Left ventricle myocardium inferior (tissue), 1 donor: ENCODE measurements around the gene NCAPG. TPM values are rescaled to one million over a fixed set of nuclear protein-coding genes. Genes with fewer than 3 reads are reported as not detected.

Experiments
- DNase-seq: peaks from one replicate; pipeline ENCODE4 v3.0.0-alpha.2; 2020
- H3K27ac ChIP-seq: fragments of 200-600 bp; replicated peaks from 2 replicates; pipeline ENCODE4 v1.8.0; 2021
- H3K27me3 ChIP-seq: fragments of 200-600 bp; 2 replicates; pipeline ENCODE4 v1.8.0; 2021; ENCODE audit warnings: low read depth
- H3K36me3 ChIP-seq: fragments of 200-600 bp; 2 replicates; pipeline ENCODE4 v1.8.0; 2021
- H3K4me1 ChIP-seq: fragments of 200-600 bp; 2 replicates; pipeline ENCODE4 v1.8.0; 2021
- H3K4me3 ChIP-seq: fragments of 200-600 bp; 2 replicates; pipeline ENCODE4 v1.8.0; 2021; ENCODE audit warnings: mild to moderate bottlenecking, moderate library complexity
- H3K9me3 ChIP-seq: fragments of 200-600 bp; replicated peaks from 2 replicates; pipeline ENCODE4 v1.8.0; 2021
- intact Hi-C: fragments of 100-400 bp; cut with micrococcal nuclease; formaldehyde crosslinking; loops from one replicate; pipeline ENCODE4 v1.11.0; 2022
- long read RNA-seq: library from polyadenylated mRNA; unstranded; transcript quantifications from one replicate; pipeline ENCODE4 v2.0.0, GENCODE V29; 2021
- total RNA-seq: library from RNA; stranded (reverse); fragmentation: NEBNext Ultra II Directional; extraction: Animal tissue kit (Norgen Biotek cat#: 25700); gene quantifications from one replicate; pipeline ENCODE4 v1.2.1, GENCODE V29; 2021
- TF ChIP-seq, protein P1 (sequence below): fragments of 200-600 bp; IDR thresholded peaks from 2 replicates; pipeline ENCODE4 v1.8.0; 2021; ENCODE audit warnings: antibody characterized with exemption, mild to moderate bottlenecking, borderline replicate concordance
- donor health status: DM: no; HTN: yes; CAD: no; lungs with severe emphysema.

Gene NCAPG, protein sequence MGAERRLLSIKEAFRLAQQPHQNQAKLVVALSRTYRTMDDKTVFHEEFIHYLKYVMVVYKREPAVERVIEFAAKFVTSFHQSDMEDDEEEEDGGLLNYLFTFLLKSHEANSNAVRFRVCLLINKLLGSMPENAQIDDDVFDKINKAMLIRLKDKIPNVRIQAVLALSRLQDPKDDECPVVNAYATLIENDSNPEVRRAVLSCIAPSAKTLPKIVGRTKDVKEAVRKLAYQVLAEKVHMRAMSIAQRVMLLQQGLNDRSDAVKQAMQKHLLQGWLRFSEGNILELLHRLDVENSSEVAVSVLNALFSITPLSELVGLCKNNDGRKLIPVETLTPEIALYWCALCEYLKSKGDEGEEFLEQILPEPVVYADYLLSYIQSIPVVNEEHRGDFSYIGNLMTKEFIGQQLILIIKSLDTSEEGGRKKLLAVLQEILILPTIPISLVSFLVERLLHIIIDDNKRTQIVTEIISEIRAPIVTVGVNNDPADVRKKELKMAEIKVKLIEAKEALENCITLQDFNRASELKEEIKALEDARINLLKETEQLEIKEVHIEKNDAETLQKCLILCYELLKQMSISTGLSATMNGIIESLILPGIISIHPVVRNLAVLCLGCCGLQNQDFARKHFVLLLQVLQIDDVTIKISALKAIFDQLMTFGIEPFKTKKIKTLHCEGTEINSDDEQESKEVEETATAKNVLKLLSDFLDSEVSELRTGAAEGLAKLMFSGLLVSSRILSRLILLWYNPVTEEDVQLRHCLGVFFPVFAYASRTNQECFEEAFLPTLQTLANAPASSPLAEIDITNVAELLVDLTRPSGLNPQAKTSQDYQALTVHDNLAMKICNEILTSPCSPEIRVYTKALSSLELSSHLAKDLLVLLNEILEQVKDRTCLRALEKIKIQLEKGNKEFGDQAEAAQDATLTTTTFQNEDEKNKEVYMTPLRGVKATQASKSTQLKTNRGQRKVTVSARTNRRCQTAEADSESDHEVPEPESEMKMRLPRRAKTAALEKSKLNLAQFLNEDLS
- total RNA-seq: 0.38 TPM
- long read RNA-seq, full-length matches to known transcripts: 1 of 2 reads
- long read RNA-seq, partial matches to known transcripts: 0 of 2 reads
- long read RNA-seq, other reads (novel, unspliced or antisense): 1 of 2 reads

DNA sequence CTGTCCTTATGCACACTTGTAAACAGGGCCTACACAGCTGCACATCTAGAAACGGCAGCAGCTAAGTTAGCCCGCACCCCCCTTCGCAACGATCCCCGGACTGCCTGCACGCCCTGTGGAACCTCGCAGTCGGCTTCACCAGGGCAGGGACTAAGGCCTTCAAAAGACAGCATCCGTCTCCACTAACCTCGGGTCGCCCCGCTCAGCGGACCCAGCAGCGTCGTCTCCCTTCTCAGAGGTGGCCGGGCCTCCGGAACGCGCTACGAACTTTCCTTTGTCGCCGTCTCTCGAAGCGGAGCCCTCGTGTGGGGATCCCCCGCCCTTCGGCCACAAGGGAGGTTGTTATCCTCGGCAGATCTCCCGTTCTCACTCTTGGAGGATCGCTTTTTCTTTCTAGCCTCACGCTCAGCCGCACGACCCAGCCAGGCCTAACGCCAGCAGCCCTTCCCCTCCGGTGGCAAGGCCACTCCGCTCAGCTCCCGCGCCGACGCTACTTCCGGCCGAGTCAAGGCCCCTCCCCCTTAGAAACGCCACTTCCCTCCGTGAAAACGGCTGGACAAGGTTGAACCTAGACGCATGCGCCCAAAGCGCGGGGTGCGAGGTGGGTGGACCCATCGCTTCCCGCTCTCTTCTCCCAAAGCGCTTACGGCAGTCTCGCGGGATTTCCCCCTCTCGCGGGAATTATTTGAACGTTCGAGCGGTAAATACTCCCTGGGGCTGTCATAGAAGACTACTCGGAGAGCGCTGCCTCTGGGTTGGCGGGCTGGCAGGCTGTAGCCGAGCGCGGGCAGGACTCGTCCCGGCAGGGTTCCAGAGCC lies at the start of gene NCAPG, which contains the start of gene DCAF16:
TSS of gene NCAPG (plus strand) at position 720 of the 818 bp plus-strand sequence. CDS start 99 bp downstream, outside the sequence.
TSS of gene DCAF16 (minus strand) at position 498 of the 818 bp plus-strand sequence. CDS start 6,616 bp downstream, outside the sequence.
- intact Hi-C loops: no loop called here
- no peaks in the 10 kb centered on the region for H3K9me3 ChIP-seq
- peak; percentile 99 for DNase-seq
- peak within 1 kb of the TSS; percentile 82 for H3K4me3 ChIP-seq
- H3K27ac ChIP-seq: peak within 1 kb of the TSS; percentile 97
- H3K4me1 ChIP-seq: peaks cover 55% of the 10 kb centered on the region
- TF ChIP-seq, protein P1, sequence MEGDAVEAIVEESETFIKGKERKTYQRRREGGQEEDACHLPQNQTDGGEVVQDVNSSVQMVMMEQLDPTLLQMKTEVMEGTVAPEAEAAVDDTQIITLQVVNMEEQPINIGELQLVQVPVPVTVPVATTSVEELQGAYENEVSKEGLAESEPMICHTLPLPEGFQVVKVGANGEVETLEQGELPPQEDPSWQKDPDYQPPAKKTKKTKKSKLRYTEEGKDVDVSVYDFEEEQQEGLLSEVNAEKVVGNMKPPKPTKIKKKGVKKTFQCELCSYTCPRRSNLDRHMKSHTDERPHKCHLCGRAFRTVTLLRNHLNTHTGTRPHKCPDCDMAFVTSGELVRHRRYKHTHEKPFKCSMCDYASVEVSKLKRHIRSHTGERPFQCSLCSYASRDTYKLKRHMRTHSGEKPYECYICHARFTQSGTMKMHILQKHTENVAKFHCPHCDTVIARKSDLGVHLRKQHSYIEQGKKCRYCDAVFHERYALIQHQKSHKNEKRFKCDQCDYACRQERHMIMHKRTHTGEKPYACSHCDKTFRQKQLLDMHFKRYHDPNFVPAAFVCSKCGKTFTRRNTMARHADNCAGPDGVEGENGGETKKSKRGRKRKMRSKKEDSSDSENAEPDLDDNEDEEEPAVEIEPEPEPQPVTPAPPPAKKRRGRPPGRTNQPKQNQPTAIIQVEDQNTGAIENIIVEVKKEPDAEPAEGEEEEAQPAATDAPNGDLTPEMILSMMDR: no peak
- H3K27me3 ChIP-seq: no peaks in the 10 kb centered on the region
- no peaks in the 10 kb centered on the region for H3K36me3 ChIP-seq

DNA sequence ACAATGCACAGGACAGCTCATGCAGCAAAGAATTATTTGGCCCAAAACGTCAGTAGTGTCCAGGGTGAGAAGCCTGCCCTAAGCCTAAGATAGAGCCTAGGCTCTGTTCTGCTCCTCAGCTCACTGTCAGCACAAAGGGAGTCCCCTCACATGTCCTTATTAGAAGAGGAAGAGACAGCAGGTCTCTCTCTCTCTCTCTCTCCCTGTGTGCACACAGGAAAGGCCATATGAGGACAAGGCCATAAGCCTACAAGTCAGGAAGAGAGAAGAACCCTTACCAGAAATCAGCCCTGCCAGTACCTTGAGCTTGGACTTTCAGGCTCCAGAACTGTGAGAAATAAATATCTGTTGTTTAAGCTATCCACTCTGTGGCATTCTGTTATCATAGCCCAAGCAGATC lies 49.7 kb upstream of the NCAPG start:
- intact Hi-C loops: no loop called here
- no peak overlapping the region for H3K27ac ChIP-seq

DNA sequence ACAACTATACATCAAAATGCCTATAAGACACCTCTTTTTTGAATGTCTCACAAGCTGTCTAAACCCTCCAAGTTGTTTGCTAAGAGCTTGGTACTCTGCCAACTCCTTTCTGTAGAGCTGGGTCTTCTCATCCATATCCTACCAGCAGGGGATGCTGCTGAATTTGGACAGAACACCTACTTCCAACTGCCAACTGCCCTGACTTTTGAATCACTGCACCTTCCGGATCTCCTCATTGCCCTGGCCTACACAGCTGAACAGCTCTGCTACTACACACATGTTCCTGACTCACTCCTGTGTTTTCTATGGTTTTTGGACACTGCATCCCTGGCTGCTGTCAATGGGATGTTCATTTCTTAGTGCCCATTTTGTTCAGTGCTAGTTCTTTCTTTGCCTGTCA lies 48.1 kb upstream of the NCAPG start:
- no peak overlapping the region for H3K4me3 ChIP-seq

More for the DNA sequence above, 49.7 kb upstream of the NCAPG start:
- DNase-seq: no peak
- TF ChIP-seq, protein P1: no peak
- no peaks in the 10 kb centered on the region for H3K4me1 ChIP-seq
- peaks cover 6% of the 10 kb centered on the region for H3K9me3 ChIP-seq
- H3K27me3 ChIP-seq: no peaks in the 10 kb centered on the region
- H3K4me3 ChIP-seq: no peak overlapping the region
- H3K36me3 ChIP-seq: no peaks in the 10 kb centered on the region

DNA sequence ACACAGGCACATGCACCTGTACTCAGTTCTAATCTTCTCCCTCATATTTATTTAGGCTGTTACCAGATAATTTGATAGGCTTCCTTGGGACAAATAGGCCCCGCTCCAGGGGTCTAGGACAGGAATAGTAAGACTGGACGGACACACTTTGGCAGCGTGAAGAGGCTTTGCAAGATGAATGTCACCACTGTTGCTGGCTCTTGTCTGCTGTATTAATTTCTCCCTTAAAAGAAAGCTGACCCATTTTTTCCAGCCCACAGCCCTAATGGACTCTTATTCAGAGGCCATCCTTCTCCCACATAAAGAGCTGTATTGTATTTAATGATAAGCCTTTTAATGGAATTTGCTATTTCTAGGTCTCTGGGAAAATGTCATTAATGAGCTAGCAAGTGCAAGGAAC lies 47.4 kb upstream of the NCAPG start:
- intact Hi-C loops: no loop called here
- Histone ChIP-seq H3K27me3 (peaks cover 7% of the 10 kb centered on the region), H3K4me3 (no peak overlapping the region), H3K27ac (no peak overlapping the region), H3K36me3 (no peaks in the 10 kb centered on the region), H3K4me1 (no peaks in the 10 kb centered on the region), H3K9me3 (peaks cover 12% of the 10 kb centered on the region)
- TF ChIP-seq, protein P1: no peak
- DNase-seq: no peak

More for the DNA sequence above, 48.1 kb upstream of the NCAPG start:
- TF ChIP-seq, protein P1: no peak
- Histone ChIP-seq H3K27me3 (peaks cover 7% of the 10 kb centered on the region), H3K9me3 (peaks cover 12% of the 10 kb centered on the region), H3K27ac (no peak overlapping the region), H3K4me1 (no peaks in the 10 kb centered on the region), H3K36me3 (no peaks in the 10 kb centered on the region)
- intact Hi-C loops: no loop called here
- DNase-seq: no peak
